Measurements from ENCODE around the gene DNM3. TPM values are rescaled to one million over a fixed set of nuclear protein-coding genes. Genes with fewer than 3 reads are reported as not detected.

Gene DNM3
- total and polyA plus RNA-seq, 10 of the 15 experiments (the other 5 are each of a cell fraction or from before 2014, with no cell fraction given): 0.03 to 1.5 (median 0.08) TPM; not detected in 3

GRCh38 chr1:172148213-172148612, 306.9 kb downstream of the DNM3 start:
- ATAC-seq: no peak
- no peak overlapping the region for H3K27ac ChIP-seq (ENCODE audit: control insufficient read depth, insufficient read depth)

GRCh38 chr1:172148707-172149106, 307.4 kb downstream of the DNM3 start:
- Histone ChIP-seq H3K4me3 (no peak overlapping the region), H3K79me2 (ENCODE audit: control insufficient read depth, insufficient read depth, low read length) (no peaks in the 10 kb centered on the region), H3K4me2 (ENCODE audit: control insufficient read depth, insufficient read depth) (no peak overlapping the region), H3K27ac (ENCODE audit: control insufficient read depth, insufficient read depth) (no peak overlapping the region), H3K36me3 (ENCODE audit: control insufficient read depth in 2 of 2, insufficient read depth in 2 of 2, low read length in 1 of 2) (no peaks in the 10 kb centered on the region), H3K4me1 (ENCODE audit: control insufficient read depth, insufficient read depth, low read length) (no peaks in the 10 kb centered on the region), H4K20me1 (ENCODE audit: control insufficient read depth, insufficient read depth) (no peaks in the 10 kb centered on the region), H3K9me3 (replicated peaks; ENCODE audit: control insufficient read depth, insufficient read depth, low read length) (no peaks in the 10 kb centered on the region; the same call in 2 of the 3 replicates), H2AFZ (ENCODE audit: control insufficient read depth, low read depth, low read length) (no peak overlapping the region), H3K27me3 (replicated peaks in 1 of 2; ENCODE audit: control insufficient read depth in 2 of 2, insufficient read depth in 2 of 2, low read length in 1 of 2) (no peaks in the 10 kb centered on the region), H3K9ac (ENCODE audit: control insufficient read depth, insufficient read depth, low read length) (no peak overlapping the region)
- FAIRE-seq (no peak), DNase-seq (ENCODE audit: low read depth, low spot score) (no peak), ATAC-seq (no peak)
- ChIA-PET SMC1A (ENCODE audit: uncharacterized antibody, unreplicated experiment) (interaction anchor here (0.8 to 2.5 kb wide), 13 partner anchors 9 to 251 kb away, joined by 3 to 9 read pairs (median 3); no protein-coding TSS in a partner anchor), RAD21 (ENCODE audit: unreplicated experiment) (interaction anchor here (1.1 to 1.4 kb wide), 4 partner anchors 21 to 251 kb away, joined by 3 to 5 read pairs (median 4); no protein-coding TSS in a partner anchor), POLR2A (no interaction called here), CTCF (interaction anchor here (2.1 to 2.3 kb wide), 3 partner anchors 16 to 59 kb away, joined by 5 to 7 read pairs (median 7); no protein-coding TSS in a partner anchor)
- intact Hi-C loops (cut with micrococcal nuclease; ENCODE audit: unreplicated experiment) (no loop called here), in situ Hi-C loops (cut with MboI) (no loop called here)
- no TSS peak for BruUV-seq (replicated peaks)
- TF ChIP-seq BCL3 (IDR thresholded peaks at IDR 0.05; ENCODE audit: borderline replicate concordance, insufficient read depth, low read depth, low read length, poor library complexity, severe bottlenecking) (no peak), KDM1A (IDR thresholded peaks at IDR 0.05; ENCODE audit: borderline replicate concordance) (no peak), HDGF (IDR thresholded peaks at IDR 0.05) (no peak), NFYB (IDR thresholded peaks at IDR 0.05; ENCODE audit: insufficient read depth, low read depth, low read length) (no peak), EGR1 (IDR thresholded peaks at IDR 0.05; ENCODE audit: borderline replicate concordance in 1 of 2, low read depth in 2 of 2, low read length in 2 of 2) (no peak), ZNF622 (IDR thresholded peaks at IDR 0.05) (no peak), SIN3A (IDR thresholded peaks at IDR 0.05; ENCODE audit: low read depth, low read length) (no peak), POU2F2 (IDR thresholded peaks at IDR 0.05; ENCODE audit: borderline replicate concordance, low read depth, low read length) (no peak), E2F8 (IDR thresholded peaks at IDR 0.05; ENCODE audit: low read depth, partially characterized antibody) (no peak), RAD21 (IDR thresholded peaks at IDR 0.05; ENCODE audit: insufficient read depth, low read depth, low read length) (no peak)

More at GRCh38 chr1:172148213-172148612, 306.9 kb downstream of the DNM3 start:
- intact Hi-C loops (cut with micrococcal nuclease; ENCODE audit: unreplicated experiment) (no loop called here), in situ Hi-C loops (cut with MboI) (no loop called here)
- Histone ChIP-seq H3K9ac (ENCODE audit: control insufficient read depth, insufficient read depth, low read length) (no peak overlapping the region), H4K20me1 (ENCODE audit: control insufficient read depth, insufficient read depth) (no peaks in the 10 kb centered on the region), H3K36me3 (ENCODE audit: control insufficient read depth in 2 of 2, insufficient read depth in 2 of 2, low read length in 1 of 2) (no peaks in the 10 kb centered on the region), H3K4me3 (no peak overlapping the region), H3K27me3 (replicated peaks in 1 of 2; ENCODE audit: control insufficient read depth in 2 of 2, insufficient read depth in 2 of 2, low read length in 1 of 2) (no peaks in the 10 kb centered on the region), H3K4me2 (ENCODE audit: control insufficient read depth, insufficient read depth) (no peak overlapping the region), H3K79me2 (ENCODE audit: control insufficient read depth, insufficient read depth, low read length) (no peaks in the 10 kb centered on the region), H3K4me1 (ENCODE audit: control insufficient read depth, insufficient read depth, low read length) (no peaks in the 10 kb centered on the region), H2AFZ (ENCODE audit: control insufficient read depth, low read depth, low read length) (no peak overlapping the region), H3K9me3 (replicated peaks; ENCODE audit: control insufficient read depth, insufficient read depth, low read length) (no peaks in the 10 kb centered on the region; the same call in 2 of the 3 replicates)
- no peak for DNase-seq (ENCODE audit: low read depth, low spot score)
- no peak for TF ChIP-seq IKZF2 (IDR thresholded peaks at IDR 0.05)
- no peak for TF ChIP-seq BMI1 (IDR thresholded peaks at IDR 0.05; ENCODE audit: borderline replicate concordance)
- no peak for TF ChIP-seq RELA (IDR thresholded peaks at IDR 0.05; ENCODE audit: borderline replicate concordance, partially characterized antibody)
- no peak for TF ChIP-seq SREBF2 (IDR thresholded peaks at IDR 0.05; ENCODE audit: low read length)
- TF ChIP-seq POLR2AphosphoS5 (IDR thresholded peaks at IDR 0.05; ENCODE audit: low read length): no peak
- SMC1A ChIA-PET (ENCODE audit: uncharacterized antibody, unreplicated experiment): interaction anchor here (0.6 to 2.5 kb wide), 17 partner anchors 8 to 296 kb away, joined by 3 to 9 read pairs (median 4); partner anchors contain the start of gene PIGC
- no TSS peak for BruUV-seq (replicated peaks)
- RAD21 ChIA-PET (ENCODE audit: unreplicated experiment): interaction anchor here (1.0 to 1.4 kb wide), 6 partner anchors 21 to 252 kb away, joined by 3 to 5 read pairs (median 3); no protein-coding TSS in a partner anchor
- CTCF ChIA-PET: interaction anchor here (1.0 to 2.3 kb wide), 3 partner anchors 15 to 250 kb away, joined by 4 to 7 read pairs (median 5); no protein-coding TSS in a partner anchor
- POLR2A ChIA-PET: interaction anchor here (0.6 kb wide), 1 partner anchor 296 kb away, joined by 3 read pairs; no protein-coding TSS in a partner anchor
- FAIRE-seq: no peak
- WGBS (ENCODE audit: insufficient coverage, insufficient replicate concordance, low lambda C conversion rate, missing lambda C conversion rate): 17% methylated on average over 2 of the region's 2 CpGs

Data from GM12878 (cell line).